T47D (cell line): ENCODE results near the gene TSBP1.

Experiments
- DNase-seq, 2 experiments: peaks; one replicate each; pipeline versions ENCODE4 v3.0.0 to v3.0.0-alpha.2; 2011 to 2012; ENCODE audit warnings: low read depth in 1 of 2, low spot score in 1 of 2
- JUND ChIP-seq: IDR thresholded peaks from 2 replicates; pipeline ENCODE4 v1.6.1; 2012; ENCODE audit warnings: low read depth
- in situ Hi-C: cut with HindIII; loops from 2 replicates; pipeline ENCODE4 v1.10.0; 2016; ENCODE audit warnings: low sequenced_read_pairs, low pct_unique_long_range_greater_than_20kb

TSBP1 gene

GRCh38 chr6:32244946-32245398 lies 126.7 kb downstream of the TSBP1 start:
- peak; percentile 78 to 84 for DNase-seq
- in situ Hi-C loops: no loop called here
- no peak for TF ChIP-seq JUND

GRCh38 chr6:32244270-32244669 lies 127.4 kb downstream of the TSBP1 start:
- DNase-seq: no peak
- in situ Hi-C loops: no loop called here
- no peak for TF ChIP-seq JUND
